GM18858 (cell line): ENCODE data around the gene SEC23IP.
"Not testable (repeated sequence)": the region's sequence is repeated elsewhere in the genome, so short reads cannot be mapped to it uniquely, and the experiment has no call there.

ENCODE experiments used
- ATAC-seq: cut with Tn5 transposase; IDR thresholded peaks from one replicate; pipeline ENCODE4 v1.9.1; 2021; ENCODE audit not compliant: unreplicated experiment

The SEC23IP gene

DNA sequence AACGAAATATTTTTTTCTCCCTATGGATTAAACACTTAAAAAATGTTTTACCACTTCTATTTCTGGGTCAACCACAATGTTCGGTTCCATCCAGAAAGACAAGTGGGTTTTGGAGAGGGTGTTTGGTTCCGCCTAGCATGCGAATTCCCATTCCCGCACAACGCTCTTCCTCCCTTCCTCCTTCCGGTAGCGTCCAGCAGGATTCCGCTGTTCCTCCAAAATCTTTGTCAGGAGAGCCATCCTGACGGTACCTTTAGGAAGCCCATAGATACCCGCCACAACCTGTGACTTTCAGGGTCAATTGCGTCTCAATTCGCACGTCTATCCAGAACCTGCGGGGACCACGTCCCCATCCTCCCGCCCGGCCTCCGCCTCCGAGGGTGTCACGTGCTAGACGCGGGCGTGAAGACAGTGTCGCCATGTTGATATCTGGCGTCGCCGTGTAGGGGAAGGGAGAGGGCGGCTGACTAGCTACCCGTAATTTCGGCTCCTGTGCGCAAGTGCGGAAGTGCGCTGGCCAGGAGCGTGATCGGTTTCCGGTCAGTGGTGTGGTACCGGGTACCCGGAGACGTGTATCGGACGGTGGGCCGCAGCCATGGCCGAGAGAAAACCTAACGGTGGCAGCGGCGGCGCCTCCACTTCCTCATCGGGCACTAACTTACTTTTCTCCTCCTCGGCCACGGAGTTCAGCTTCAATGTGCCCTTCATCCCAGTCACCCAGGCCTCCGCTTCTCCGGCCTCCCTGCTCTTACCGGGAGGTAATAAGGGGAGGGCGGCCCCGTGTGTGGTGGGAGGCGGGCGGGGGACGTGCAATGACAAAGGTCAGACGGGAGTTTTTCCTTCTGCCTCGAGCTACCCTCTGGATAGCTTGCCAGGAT, at the start of gene SEC23IP:
Gene SEC23IP, plus strand, starts transcription at position 543 of the 878 bp plus-strand sequence. Its CDS starts 53 bp downstream, at position 596.
- ATAC-seq = peak; percentile 97

DNA sequence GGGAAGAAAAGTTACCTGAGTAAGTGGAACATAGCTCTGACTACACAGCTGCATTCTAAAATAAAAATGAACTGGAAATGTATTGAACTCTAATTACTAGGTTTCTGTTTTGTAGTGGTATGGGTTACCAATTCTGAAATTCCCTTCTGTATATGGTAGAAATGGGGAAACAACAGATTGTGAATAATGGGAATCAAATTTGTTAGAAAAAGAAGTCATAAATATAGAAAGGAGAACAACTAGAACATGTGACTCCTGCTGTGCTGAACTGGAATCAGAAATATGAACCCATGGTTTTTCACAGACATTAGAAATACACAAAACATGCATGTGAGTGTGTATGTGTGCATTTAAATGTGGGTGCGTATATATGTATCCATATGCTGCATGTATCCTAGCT, 46.9 kb upstream of the SEC23IP start:
- no peak for ATAC-seq

DNA sequence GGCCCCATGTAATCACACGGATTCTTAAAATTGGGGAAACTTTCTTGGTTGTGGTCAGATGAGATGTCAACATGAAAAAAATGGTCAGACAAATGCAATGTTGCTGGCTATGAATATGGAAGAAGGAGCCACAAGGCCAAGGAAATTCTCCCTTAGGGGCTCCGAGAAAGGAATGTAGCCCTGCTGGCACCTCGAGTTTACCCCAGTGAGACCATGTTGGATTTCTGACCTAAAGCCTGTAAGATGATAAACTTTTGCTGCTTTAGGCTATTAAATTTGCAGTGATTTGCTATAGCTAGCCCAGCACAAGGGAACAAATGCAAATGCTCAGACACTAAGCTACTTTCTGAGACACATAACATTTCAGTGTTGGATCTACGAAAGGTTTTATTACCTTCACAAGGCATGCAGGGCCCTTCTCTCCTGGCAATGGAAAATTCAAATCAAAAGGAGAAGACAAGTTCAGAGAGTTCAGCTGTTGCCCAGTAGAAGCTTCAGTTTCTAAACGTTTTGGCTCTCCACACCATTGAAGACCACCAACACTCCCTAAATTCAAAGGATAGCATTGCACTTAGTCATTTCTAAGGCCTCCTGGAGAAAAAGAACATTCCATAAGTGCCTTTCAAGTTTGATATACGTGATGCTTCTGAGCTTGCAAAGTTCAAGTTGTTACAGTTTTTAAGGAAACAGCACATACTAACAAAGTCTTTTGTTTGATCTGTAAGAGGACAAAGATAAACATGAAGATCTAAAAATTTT, 43.3 kb upstream of the SEC23IP start:
- no peak for ATAC-seq

DNA sequence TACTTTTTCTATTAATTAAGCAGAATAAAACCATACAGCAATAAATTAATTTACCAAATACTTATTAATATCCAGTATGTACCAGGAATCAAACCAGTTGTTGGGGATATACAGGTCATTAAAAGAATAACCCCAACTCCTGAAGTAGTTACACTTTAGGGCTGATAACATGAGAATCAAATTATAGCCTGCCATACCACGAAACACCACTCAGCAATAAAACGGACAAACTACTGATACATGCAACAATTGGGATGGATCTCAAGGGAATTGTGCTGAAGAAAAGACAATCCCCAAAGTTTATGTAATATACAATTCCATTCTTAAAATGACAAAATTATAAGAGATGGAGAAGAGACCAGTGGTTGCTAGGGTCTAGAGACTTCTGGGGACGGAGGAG, 42.6 kb upstream of the SEC23IP start:
- ATAC-seq = no peak

DNA sequence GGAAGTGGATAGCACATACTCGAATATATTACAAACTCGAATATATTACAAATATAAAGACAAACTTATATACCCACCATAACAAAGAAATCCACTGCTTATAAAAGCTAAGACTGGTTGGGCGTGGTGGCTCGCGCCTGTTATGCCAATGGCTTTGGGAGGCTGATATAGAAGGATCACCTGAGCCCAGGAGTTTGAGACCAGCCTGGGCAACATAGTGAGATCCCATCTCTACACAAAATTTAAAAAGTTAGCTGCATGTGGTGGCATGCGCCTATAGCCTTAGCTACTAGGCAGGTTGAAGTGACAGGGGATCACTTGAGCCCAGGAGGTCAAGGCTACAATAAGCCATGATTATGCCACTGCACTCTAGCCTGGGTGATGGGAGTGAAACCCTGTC, 40.3 kb upstream of the SEC23IP start:
- no peak for ATAC-seq

DNA sequence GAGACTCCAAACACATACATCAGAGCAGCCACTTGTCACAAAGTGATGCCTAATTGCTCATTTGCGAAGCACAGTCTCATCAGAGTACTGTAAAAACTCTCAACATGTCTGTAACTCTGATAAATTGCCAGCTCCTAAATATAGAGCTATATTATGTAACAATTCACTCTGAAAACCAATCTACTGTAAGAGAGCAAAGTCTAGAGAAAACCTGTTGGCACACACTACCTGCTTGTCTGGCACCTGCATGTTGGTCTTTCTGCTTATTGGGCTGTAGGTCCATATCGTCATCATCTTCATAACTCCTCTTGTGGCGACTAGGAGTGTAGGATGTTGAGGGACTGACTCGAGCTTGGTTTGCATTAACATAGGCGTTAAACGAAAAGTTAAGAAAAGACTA, 39.7 kb upstream of the SEC23IP start:
- ATAC-seq = no peak

DNA sequence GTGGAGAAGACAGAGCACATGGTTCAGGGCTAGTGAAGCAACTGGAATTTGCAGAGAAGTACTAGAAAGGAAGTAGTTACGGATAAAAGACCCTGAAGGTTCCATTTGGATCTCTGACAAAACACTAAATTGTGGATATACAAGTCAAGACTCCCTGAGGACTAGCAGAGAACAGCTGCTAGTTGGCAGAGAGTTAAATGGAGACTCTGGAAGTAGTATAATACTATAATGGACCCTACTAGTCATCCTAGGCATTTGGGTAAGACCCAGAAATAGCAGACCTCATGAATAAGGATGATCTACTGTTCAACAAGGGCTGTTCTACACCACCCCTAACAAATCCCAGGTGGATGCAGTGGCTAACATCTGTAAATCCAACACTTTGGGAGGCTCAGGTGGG, 39.0 kb upstream of the SEC23IP start:
- ATAC-seq = no peak

DNA sequence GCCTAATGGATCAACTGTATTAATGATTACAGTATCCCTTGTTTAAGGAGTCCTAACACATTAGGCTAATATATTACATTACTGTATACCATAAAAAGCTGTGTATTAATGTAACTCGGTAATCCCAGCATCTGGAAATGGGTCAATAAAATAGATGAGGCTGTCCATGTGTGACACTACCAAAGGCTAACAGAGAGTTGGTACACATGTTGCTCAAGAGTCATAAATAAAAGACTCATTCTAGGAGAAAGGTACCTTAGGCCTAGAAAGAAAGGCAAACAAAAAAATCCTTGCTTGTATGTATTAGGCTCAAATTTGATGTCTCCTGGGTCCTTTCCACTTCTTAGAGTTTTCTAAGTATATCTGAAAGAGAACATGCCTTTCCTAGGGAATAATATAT, 34.5 kb upstream of the SEC23IP start:
- ATAC-seq = no peak

DNA sequence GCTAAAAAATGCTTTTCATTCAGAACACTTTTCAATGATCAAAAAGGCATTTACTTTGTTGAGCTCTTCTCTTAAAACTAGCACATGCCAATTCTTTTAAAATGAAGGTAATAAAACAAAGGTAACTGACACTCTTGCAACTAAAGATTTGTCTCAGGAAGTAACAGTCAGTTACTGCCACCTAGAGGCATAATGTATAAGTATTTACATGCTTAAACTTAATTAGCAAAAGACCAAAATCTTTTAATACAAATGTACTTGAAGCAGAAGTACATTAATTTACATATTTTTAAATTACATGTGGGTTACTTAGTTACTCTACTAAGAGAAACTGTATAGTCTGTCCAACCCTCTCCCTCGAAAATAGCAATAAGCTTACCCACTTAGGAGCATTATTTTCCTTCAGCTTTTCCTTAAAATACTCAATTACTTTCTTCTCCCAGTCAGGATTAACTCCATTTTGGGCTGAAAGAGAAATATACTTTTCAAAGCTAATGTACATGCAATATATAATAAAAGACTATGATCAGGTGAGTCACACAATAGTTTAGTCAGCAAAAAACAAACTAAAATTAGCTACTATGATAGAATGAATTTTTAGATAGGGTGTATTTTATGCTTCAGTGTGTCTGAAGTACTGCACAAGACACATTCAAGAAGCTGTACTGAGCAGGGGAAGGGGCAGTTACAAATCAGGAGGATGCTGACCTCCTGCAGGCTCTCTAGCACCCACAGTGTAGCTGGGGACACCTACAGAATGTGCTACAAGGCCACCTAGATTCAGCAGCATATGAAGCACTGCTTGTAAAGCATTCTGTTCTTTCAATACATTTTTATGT, 32.9 kb upstream of the SEC23IP start:
- no peak for ATAC-seq

DNA sequence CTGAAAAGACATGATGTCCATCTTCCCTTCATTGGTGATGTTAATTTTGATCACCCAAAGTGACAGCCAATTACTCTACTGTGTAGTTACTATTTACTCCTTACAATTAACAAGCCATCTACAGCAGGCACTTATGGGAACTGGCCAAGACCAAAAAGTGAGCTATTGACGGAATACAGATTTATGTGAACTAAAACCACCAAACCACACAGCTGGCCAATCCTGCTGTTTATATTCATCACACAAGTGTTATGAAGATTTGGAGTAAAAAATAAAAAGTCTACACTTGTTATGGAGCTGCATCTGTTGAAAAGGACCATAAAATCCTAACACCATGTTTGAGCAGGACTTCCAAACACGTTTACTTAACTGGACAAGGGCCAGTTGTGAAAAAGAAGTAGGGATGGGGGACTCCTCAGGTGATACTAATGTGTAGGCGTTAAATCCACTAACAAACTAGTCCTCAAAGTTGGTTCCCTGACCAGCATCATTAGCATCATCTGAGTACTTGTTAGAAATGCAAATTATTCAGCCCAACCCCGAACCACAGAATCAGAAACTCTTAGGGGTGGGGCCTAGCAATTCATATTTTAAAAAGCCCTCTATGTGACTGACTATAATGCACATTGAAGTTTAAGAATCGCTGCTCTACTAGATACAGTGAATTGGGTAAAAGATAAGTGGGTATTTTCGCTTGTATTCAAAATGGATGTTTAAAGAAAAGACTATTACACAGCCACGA, 31.5 kb upstream of the SEC23IP start:
- no peak for ATAC-seq

DNA sequence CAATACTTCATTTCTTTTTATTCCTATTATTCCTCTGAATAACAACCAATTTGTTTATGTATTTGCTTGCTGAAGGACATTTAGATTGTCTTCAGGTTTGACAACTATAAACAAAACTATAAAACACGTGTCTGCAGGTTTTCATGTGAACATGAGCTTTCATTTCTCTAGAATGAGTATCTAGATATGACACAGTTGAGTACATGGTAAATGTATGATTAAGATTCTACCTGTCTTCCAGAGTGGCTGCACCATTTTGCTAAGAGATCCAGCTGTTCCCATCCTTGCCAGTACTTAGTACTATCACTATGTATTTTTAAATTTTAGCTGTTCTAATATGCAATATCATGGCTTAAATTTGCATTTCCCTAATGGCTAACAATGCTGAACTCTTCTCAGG, 30.0 kb upstream of the SEC23IP start:
- ATAC-seq = no peak

DNA sequence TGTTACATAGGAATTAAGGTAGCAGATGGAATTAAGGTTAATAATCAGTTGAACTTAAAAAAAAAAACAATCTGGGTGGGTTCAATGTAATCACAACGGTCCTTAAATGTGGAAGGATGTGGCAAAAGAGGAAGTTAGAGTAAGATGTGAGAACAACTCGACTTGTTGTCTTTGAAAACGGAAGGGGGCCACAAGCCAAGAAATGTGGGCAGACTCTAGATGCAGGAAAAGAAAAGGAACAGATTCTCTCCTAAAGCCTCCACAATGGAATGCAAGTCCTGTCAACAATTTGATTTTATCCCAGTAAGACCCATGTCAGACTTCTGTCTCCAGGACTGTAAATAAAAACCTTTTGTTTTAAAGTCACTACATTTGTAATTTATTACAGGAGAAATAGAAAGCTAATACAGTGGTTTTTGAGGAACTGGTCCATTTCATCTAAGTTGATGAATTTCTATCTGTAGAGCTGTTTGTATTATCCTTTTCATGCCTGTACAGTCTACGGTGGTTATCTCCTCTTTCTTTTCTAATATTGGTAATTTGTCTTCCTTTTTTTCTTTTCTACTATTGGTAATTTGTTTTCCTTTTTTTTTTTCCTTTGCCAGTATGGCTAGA, 28.5 kb upstream of the SEC23IP start:
- ATAC-seq = no peak

DNA sequence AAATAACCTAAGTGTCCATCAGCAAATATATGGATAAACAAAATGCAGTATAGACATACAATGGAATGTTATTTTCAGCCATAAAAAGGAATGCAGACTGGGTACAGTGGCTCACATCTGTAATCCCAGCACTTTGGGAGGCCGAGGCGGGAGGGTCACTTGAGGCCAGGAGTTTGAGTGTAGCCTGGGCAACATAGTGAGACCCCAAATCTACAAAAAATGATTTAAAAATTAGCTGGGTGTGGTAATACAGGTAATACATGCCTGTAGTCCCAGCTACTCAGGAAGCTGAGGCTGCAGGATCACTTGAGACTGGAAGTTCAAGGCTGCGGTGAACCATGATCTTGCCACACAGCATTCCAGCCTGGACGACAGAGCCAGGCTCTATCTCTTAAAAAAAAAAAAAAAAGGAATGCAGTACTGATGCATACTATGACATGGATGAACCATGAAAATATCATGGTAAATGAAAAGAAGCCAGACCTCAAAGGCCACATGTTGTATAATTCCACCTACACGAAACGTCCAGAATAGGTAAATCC, 26.8 kb upstream of the SEC23IP start:
- ATAC-seq = no peak

DNA sequence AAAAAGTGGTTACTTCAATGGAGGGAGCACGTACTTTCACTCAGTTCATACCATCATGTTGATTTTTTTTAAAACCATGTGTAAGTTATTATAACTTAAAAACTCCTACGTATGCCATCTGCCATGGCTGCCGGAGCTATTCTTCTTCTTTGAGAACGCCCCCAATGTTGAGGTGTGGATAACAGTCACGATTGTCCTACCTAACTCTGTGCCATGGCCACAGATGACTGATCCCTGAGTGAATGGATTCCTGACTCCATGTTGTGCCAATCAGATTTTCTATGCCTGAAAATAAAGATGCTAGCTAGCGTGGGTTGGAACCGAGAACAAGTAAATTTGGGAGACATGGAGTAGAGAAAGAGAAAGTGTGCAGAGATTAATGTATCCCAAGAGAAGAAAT, 25.2 kb upstream of the SEC23IP start:
- no peak for ATAC-seq

DNA sequence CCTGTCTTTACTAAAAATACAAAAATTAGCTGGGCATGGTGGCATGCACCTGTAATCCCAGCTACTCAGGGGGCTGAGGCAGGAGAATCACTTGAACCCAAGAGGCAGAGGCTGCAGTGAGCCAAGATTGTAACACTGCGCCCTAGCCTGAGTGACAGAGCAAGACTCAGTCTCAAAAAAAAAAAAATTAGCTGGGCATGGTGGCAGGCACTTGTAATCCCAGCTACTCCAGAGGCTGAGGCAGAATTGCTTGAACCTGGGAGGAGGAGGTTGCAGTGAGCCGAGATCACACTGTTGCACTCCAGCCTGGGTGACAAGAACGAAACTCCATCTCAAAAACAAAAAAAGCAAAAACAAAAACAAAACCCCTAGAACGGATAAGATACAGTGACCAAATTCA, 23.1 kb upstream of the SEC23IP start:
- ATAC-seq = not testable (repeated sequence)

DNA sequence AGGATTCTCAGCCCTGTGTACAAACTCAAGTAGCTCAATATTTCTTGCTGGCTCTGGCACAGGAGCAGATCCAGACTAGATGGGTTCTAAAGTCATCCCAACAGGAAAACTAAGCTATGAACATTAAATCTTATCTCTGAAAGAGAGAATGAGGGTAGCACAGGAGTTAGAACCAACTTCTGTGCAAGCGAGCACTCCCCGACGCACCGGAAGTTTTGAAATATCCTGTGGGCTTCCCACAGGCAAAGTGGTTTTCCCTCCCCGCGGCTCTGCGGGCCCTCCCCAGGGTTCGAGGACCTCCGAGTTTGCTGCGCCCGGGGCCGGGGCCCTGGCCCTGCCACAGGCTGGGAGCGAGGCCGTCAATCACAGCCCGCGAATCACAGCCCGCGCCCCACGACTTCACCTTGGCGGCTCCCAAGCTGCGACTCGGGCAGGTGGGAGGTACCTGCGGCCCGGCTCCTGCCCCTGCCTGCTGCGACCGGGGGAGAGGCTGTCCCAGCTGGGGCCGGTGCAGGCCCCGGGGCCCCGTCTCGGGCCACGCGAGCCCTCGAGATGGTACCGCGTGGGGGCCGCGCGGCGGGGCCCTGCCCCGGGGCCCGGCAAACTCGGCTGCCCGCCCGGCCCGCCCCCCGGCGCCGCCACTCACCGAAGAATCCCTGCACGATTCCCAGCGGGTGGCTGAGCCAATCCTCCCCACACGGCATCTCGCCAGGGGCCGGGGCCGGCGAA, 20.5 kb upstream of the SEC23IP start:
- peak; percentile 12 for ATAC-seq

DNA sequence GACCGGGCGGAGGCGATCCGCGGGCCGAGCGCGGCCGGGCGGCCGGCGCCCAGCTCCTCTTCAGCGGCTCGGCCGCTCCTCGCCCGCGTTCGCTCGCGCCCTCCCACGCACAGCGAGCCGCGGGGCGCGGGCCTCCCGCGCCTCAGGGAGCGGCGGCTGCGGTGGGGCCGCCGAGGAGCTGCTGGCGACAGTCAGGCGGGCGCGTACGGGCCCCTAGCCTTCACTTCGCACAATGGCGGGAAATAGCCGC, 20.0 kb upstream of the SEC23IP start, which contains the start of gene MCMBP:
Gene MCMBP, minus strand, starts transcription at position 234 of the 250 bp plus-strand sequence. CDS start 259 bp downstream, outside the sequence.
- ATAC-seq = no peak

DNA sequence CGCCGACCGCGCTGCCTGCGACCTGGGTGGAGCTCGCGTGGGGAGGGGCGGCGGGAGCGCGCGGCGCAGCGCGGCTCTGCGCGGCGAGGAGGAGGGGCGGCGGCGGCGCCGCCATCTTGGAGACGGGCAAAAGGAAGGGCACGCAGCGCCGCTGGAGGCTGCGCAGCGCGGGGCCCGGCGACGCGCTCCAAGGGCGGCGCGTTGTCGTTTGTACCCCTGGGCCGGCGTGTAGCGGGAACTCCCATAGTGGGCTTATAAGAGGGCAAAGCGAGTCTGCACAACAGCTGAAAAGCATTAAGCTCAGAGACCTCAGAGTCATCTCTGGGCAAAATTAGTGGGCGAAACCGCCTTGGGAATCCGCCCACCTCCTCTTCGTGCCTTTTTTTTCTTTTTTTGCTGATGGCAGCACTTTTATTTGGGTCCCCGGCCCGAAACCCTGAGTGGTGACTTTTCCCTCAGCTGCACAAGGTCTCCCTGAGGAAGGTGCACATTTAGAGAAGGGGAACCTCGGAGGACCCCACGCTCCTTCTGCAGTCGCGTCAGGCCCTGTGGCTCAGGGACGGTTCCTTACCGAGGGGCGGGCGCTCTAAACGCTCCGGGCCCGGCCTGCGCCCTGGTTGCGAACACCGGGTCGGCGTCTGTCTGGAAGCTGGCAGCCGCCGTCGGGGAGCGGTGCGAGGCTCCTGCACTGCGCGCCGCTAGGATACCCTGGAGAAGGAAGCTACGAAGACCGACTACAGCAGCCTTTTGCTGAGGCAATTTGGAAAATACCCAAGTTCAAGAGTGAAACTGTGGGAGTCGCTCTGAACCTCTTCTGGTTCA, 19.5 kb upstream of the SEC23IP start:
- ATAC-seq = peak; percentile 79

DNA sequence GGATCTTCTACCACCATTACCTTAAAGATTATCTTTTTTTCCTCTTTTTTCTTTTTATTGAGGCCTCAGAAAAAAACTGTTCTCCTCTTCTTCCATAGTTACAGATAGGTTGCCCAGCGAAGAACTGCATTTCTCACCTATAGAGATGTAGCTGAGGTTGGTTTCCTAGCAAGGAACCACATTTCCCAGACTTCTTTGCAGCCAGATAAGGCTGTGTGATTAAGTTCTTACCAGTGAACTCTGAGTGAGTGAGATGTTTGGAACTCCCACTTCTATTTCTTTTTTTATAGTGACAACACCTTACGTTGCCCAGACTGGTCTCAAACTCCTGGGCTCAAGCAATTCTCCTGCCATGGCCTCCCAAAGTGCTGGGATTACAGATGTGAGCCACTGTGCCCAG, 14.0 kb upstream of the SEC23IP start:
- ATAC-seq = no peak
